T-helper 2 cell treated with Interferon-gamma antibody and Interleukin-4, amounts not matched to agents 5 μg/mL and 100 μg/mL, for 36 hours (primary cell): Measurements from ENCODE around the gene USH1C.

Experiments
- DNase-seq: peaks from one replicate; pipeline ENCODE4 v3.0.0; 2021; ENCODE audit warnings: low spot score
- H3K27ac Mint-ChIP-seq: one replicate; pipeline ENCODE4 v1.8.0; 2021; ENCODE audit warnings: mild to moderate bottlenecking, mixed read lengths
- H3K27me3 Mint-ChIP-seq: one replicate; pipeline ENCODE4 v1.8.0; 2021; ENCODE audit warnings: low read depth, mixed read lengths
- H3K36me3 Mint-ChIP-seq: one replicate; pipeline ENCODE4 v1.8.0; 2021; ENCODE audit warnings: low read depth, mixed read lengths
- H3K4me1 Mint-ChIP-seq: one replicate; pipeline ENCODE4 v1.8.0; 2021; ENCODE audit warnings: low read depth, mixed read lengths
- H3K4me3 Mint-ChIP-seq: one replicate; pipeline ENCODE4 v1.8.0; 2022; ENCODE audit warnings: mild to moderate bottlenecking, moderate library complexity, mixed read lengths
- H3K9me3 Mint-ChIP-seq: one replicate; pipeline ENCODE4 v1.8.0; 2021; ENCODE audit warnings: mixed read lengths

Gene USH1C

GRCh38 chr11:17506314-17506713, 37.9 kb downstream of the USH1C start:
- Mint-ChIP-seq H3K4me3 (no peak overlapping the region), H3K27me3 (peaks cover 10% of the 10 kb centered on the region), H3K36me3 (no peaks in the 10 kb centered on the region), H3K4me1 (no peaks in the 10 kb centered on the region), H3K27ac (no peak overlapping the region), H3K9me3 (no peaks in the 10 kb centered on the region)
- no peak for DNase-seq

- H3K36me3 Mint-ChIP-seq: no peaks in the 10 kb centered on the region
- no peaks in the 10 kb centered on the region for H3K9me3 Mint-ChIP-seq
- H3K27me3 Mint-ChIP-seq: peaks cover 7% of the 10 kb centered on the region
- H3K4me1 Mint-ChIP-seq: no peaks in the 10 kb centered on the region
- no peak overlapping the region for H3K4me3 Mint-ChIP-seq
- no peak overlapping the region for H3K27ac Mint-ChIP-seq
- no peak for DNase-seq
Measured at GRCh38 chr11:17505146-17505545, 39.1 kb downstream of the USH1C start.

GRCh38 chr11:17504330-17505107, 39.7 kb downstream of the USH1C start:
- peak; percentile 65 for DNase-seq
- Mint-ChIP-seq H3K36me3 (no peaks in the 10 kb centered on the region), H3K9me3 (no peaks in the 10 kb centered on the region), H3K27me3 (peaks cover 7% of the 10 kb centered on the region), H3K4me1 (no peaks in the 10 kb centered on the region), H3K27ac (no peak overlapping the region), H3K4me3 (no peak overlapping the region)

DNA sequence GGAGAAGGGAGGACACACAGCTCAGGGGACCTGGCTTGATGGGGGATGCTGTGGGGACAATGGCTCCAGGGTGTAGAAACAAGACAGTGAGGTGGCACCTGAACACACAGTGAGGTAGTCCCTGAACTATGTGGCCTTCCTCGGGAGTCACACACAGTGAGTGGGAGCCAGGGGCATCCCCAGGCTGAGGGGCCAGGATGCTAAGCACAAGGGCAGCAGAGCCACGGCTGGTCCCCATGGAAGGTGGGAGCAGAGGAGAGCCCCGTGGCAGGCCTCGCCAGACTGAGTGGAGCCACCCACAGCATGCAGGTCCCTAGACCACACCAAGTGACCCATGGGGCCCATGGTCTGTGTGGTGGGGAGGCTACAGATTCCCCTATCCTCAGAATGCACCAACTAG, 41.6 kb downstream of the USH1C start:
- Mint-ChIP-seq H3K27me3 (peaks cover 7% of the 10 kb centered on the region), H3K4me3 (no peak overlapping the region), H3K4me1 (no peaks in the 10 kb centered on the region), H3K27ac (no peak overlapping the region), H3K36me3 (no peaks in the 10 kb centered on the region), H3K9me3 (no peaks in the 10 kb centered on the region)
- DNase-seq: no peak

DNA sequence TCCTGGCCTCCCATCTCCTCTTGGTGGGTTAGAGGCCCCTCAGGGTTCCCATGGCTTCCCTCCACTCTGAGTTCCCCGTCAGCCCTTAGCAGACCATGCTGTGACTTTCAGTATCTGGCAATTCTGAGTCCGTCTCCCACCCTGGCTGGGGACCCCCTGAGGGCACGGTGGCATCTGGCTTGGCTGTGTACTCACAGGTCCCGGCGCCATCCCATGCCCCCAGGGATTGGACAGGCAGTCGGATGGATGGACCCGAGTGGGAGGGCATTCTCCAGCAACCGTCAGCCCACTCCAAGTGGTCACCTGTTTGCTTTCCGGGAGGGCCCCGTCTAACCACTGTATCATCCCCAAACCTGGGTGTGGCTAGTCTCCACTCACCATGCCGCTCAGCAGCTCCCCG, 43.5 kb downstream of the USH1C start:
- no peaks in the 10 kb centered on the region for H3K9me3 Mint-ChIP-seq
- no peak for DNase-seq
- peaks cover 5% of the 10 kb centered on the region for H3K27me3 Mint-ChIP-seq
- no peaks in the 10 kb centered on the region for H3K4me1 Mint-ChIP-seq
- no peak overlapping the region for H3K27ac Mint-ChIP-seq
- no peak overlapping the region for H3K4me3 Mint-ChIP-seq
- H3K36me3 Mint-ChIP-seq: no peaks in the 10 kb centered on the region

GRCh38 chr11:17498475-17498874, 45.7 kb downstream of the USH1C start:
- Mint-ChIP-seq H3K27me3 (peaks cover 6% of the 10 kb centered on the region), H3K27ac (no peak overlapping the region), H3K36me3 (no peaks in the 10 kb centered on the region), H3K4me3 (no peak overlapping the region), H3K9me3 (no peaks in the 10 kb centered on the region), H3K4me1 (no peaks in the 10 kb centered on the region)
- no peak for DNase-seq

DNA sequence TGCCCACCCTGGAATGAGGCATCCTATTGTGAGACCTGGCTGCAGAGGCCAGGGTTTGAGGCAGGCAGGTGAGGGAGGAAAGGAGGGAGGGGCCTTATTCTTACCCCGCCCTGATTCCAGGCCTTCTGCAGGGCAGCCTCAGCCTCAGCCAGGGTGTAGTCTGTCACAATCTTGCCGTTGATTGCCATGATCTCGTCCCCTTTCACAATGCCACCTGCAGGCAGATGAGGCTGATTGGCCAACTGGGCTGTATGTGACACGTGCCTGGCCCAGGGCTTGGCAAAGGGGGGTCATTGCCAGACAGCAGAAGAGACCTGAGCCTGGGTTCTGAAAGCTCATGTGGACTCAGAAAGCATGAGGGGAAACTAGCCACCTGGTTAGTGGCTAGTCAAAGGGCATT, 46.2 kb downstream of the USH1C start:
- no peaks in the 10 kb centered on the region for H3K36me3 Mint-ChIP-seq
- H3K4me3 Mint-ChIP-seq: no peak overlapping the region
- peaks cover 6% of the 10 kb centered on the region for H3K27me3 Mint-ChIP-seq
- no peaks in the 10 kb centered on the region for H3K9me3 Mint-ChIP-seq
- no peak overlapping the region for H3K27ac Mint-ChIP-seq
- DNase-seq: no peak
- H3K4me1 Mint-ChIP-seq: no peaks in the 10 kb centered on the region

DNA sequence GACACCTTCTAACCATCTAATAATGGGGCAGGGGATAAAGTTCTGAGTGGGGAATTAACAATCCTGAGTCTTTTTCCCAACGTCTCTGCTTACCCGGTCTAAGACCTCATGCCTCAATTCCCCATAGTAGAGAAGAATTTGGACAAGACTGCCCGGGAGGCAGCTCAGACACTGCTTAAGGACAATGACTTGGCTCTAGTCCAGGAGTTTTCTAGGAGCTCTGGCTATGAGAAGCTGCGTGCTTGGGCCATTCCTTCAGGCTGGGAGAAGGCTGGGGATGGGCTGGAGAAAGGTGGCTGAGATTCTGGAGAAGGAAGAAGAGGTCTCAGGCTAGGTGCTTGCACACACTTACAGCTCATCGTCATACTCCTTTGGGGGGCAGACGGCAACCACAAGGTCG, 47.8 kb downstream of the USH1C start:
- Mint-ChIP-seq H3K4me3 (no peak overlapping the region), H3K9me3 (no peaks in the 10 kb centered on the region), H3K27me3 (peaks cover 6% of the 10 kb centered on the region), H3K27ac (no peak overlapping the region), H3K36me3 (no peaks in the 10 kb centered on the region), H3K4me1 (no peaks in the 10 kb centered on the region)
- DNase-seq: no peak

GRCh38 chr11:17494019-17494418, 50.2 kb downstream of the USH1C start:
- Mint-ChIP-seq H3K4me3 (no peak overlapping the region), H3K27me3 (peaks cover 16% of the 10 kb centered on the region), H3K27ac (no peak overlapping the region), H3K9me3 (no peaks in the 10 kb centered on the region), H3K36me3 (no peaks in the 10 kb centered on the region), H3K4me1 (no peaks in the 10 kb centered on the region)
- no peak for DNase-seq

DNA sequence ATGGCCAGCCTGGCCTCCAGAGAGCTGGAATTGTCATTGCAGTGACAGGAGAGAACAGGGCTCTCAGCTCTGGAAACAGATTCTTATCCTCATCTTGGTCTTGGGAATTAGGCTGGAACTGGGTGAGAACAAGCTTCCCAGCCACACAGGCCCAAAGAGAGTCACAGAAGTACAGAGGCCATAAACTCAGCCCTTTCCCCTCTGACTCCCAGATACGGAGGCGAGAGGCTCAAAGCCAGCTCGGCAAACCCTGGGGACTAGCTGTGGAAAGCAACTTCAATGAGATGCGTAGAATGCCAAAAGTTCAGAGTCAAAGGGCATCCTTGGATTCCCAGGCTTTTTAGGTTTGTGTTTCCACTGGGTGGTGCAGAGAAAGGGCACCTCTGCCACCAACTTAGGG, 53.3 kb downstream of the USH1C start:
- no peak overlapping the region for H3K27ac Mint-ChIP-seq

GRCh38 chr11:17490232-17490631, 54.0 kb downstream of the USH1C start:
- Mint-ChIP-seq H3K27me3 (peaks cover 22% of the 10 kb centered on the region), H3K4me1 (no peaks in the 10 kb centered on the region), H3K9me3 (no peaks in the 10 kb centered on the region), H3K4me3 (no peak overlapping the region), H3K27ac (no peak overlapping the region), H3K36me3 (no peaks in the 10 kb centered on the region)
- no peak for DNase-seq

More for the DNA sequence above, 53.3 kb downstream of the USH1C start:
- Mint-ChIP-seq H3K4me1 (no peaks in the 10 kb centered on the region), H3K36me3 (no peaks in the 10 kb centered on the region), H3K27me3 (peaks cover 22% of the 10 kb centered on the region), H3K4me3 (no peak overlapping the region), H3K9me3 (no peaks in the 10 kb centered on the region)
- DNase-seq: no peak

DNA sequence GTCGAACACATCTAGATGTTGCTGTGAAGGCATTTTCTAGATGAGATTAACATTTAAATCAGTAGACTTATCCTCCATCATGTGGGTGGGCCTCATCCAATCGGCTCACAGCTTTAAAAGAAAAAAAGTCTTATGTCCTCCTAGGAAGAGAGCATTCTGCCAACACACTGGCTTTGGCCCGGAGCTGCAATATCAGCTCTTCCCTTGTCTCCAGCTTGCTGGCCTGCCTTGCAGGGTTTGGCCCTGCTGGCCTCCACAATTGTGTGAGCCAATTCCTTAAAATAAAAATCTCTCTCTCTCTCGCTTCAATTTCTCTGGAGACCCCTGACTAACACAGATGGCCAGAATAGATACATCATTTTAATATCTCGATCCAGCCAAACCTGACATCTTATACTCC, 54.5 kb downstream of the USH1C start:
- H3K9me3 Mint-ChIP-seq: no peaks in the 10 kb centered on the region
- H3K4me3 Mint-ChIP-seq: no peak overlapping the region
- no peak for DNase-seq
- H3K27me3 Mint-ChIP-seq: peaks cover 22% of the 10 kb centered on the region
- H3K27ac Mint-ChIP-seq: no peak overlapping the region
- no peaks in the 10 kb centered on the region for H3K36me3 Mint-ChIP-seq
- H3K4me1 Mint-ChIP-seq: no peaks in the 10 kb centered on the region

GRCh38 chr11:17488563-17488962, 55.7 kb downstream of the USH1C start:
- Mint-ChIP-seq H3K27me3 (peaks cover 18% of the 10 kb centered on the region), H3K4me1 (no peaks in the 10 kb centered on the region), H3K4me3 (no peak overlapping the region), H3K36me3 (no peaks in the 10 kb centered on the region), H3K27ac (no peak overlapping the region), H3K9me3 (peaks cover 5% of the 10 kb centered on the region)
- DNase-seq: no peak

GRCh38 chr11:17486646-17487045, 57.6 kb downstream of the USH1C start:
- Mint-ChIP-seq H3K4me3 (no peak overlapping the region), H3K4me1 (no peaks in the 10 kb centered on the region), H3K27ac (no peak overlapping the region)

DNA sequence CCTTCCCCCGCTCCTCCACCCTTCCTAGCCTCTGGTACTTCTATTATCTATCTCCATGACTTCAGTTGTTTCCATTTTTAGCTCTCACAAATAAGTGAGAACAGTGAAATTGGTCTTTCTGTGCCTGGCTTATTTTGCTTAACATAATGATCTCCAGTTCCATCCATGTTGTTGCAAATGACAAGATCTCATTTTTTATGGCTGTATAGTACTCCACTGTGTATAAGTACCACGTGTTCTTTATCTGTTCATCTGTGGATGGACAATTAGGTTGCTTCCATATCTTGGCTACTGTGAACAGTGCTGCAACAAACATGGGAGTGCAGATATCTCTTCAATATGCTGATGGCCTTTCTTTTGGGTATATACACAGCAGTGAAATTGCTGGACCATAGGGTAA, 60.7 kb downstream of the USH1C start:
- Mint-ChIP-seq H3K4me1 (no peaks in the 10 kb centered on the region), H3K27ac (no peak overlapping the region), H3K36me3 (no peaks in the 10 kb centered on the region), H3K27me3 (peaks cover 28% of the 10 kb centered on the region), H3K4me3 (no peak overlapping the region), H3K9me3 (peaks cover 8% of the 10 kb centered on the region)
- DNase-seq: no peak

More at GRCh38 chr11:17486646-17487045, 57.6 kb downstream of the USH1C start:
- no peak for DNase-seq
- Mint-ChIP-seq H3K36me3 (no peaks in the 10 kb centered on the region), H3K9me3 (peaks cover 8% of the 10 kb centered on the region), H3K27me3 (peaks cover 20% of the 10 kb centered on the region)
